GM23338 (cell line): ENCODE results near the gene ASB2. TPM values are rescaled to one million over a fixed set of nuclear protein-coding genes. Genes with fewer than 3 reads are reported as not detected.

Experiments
- ATAC-seq: fragments of 200-7000 bp; cut with Tn5 transposase; 3 replicates; pipeline ENCODE4 v1.9.1; 2020
- DNase-seq: peaks from one replicate; pipeline ENCODE4 v3.0.0-alpha.2; 2015; ENCODE audit warnings: low spot score
- H2AFZ ChIP-seq: fragments of 200-600 bp; sonication (generic); 2 replicates; pipeline ENCODE4 v1.8.0; 2016; ENCODE audit warnings: antibody characterized with exemption, mild to moderate bottlenecking, moderate library complexity
- H3F3A ChIP-seq: fragments of 200-600 bp; sonication (generic); replicated peaks from 2 replicates; pipeline ENCODE4 v1.8.0; 2017; ENCODE audit warnings: antibody characterized with exemption, mixed run types, low read depth
- H3K27ac ChIP-seq: fragments of 200-600 bp; sonication (generic); 2 replicates; pipeline ENCODE4 v1.6.1; 2016; ENCODE audit warnings: low read depth
- H3K27me3 ChIP-seq: fragments of 200-600 bp; sonication (generic); 2 replicates; pipeline ENCODE4 v1.8.0; 2016; ENCODE audit warnings: mild to moderate bottlenecking, mixed run types, moderate library complexity; ENCODE audit not compliant: insufficient read depth
- H3K36me3 ChIP-seq: fragments of 200-600 bp; sonication (generic); 2 replicates; pipeline ENCODE4 v1.8.0; 2016; ENCODE audit warnings: mild to moderate bottlenecking; ENCODE audit not compliant: insufficient read depth
- H3K4me1 ChIP-seq: fragments of 200-600 bp; sonication (generic); 2 replicates; pipeline ENCODE4 v1.8.0; 2016; ENCODE audit warnings: mild to moderate bottlenecking, moderate library complexity; ENCODE audit not compliant: insufficient read depth
- H3K4me2 ChIP-seq: fragments of 200-600 bp; sonication (generic); 2 replicates; pipeline ENCODE4 v1.7.1; 2017; ENCODE audit warnings: mixed run types
- H3K4me3 ChIP-seq: fragments of 200-600 bp; sonication (generic); 2 replicates; pipeline ENCODE4 v1.6.1; 2016; ENCODE audit warnings: mixed run types
- H3K79me2 ChIP-seq: fragments of 200-600 bp; sonication (generic); replicated peaks from 2 replicates; pipeline ENCODE4 v1.8.0; 2017; ENCODE audit warnings: mild to moderate bottlenecking; ENCODE audit not compliant: insufficient read depth
- H3K9me2 ChIP-seq: fragments of 200-600 bp; sonication (generic); 2 replicates; pipeline ENCODE4 v1.8.0; 2017; ENCODE audit not compliant: insufficient read depth
- H4K20me1 ChIP-seq: fragments of 200-600 bp; sonication (generic); replicated peaks from 2 replicates; pipeline ENCODE4 v1.8.0; 2017; ENCODE audit warnings: mild to moderate bottlenecking; ENCODE audit not compliant: insufficient read depth
- H3K27ac Mint-ChIP-seq: 2 replicates; pipeline ENCODE4 v1.8.0; 2020; ENCODE audit warnings: inconsistent platforms, mild to moderate bottlenecking, moderate library complexity, mixed read lengths
- H3K27me3 Mint-ChIP-seq: 3 replicates; pipeline ENCODE4 v1.8.0; 2022; ENCODE audit warnings: low read depth, mild to moderate bottlenecking, moderate library complexity, mixed read lengths, inconsistent platforms; ENCODE audit not compliant: insufficient read depth, poor library complexity
- H3K36me3 Mint-ChIP-seq: 3 replicates; pipeline ENCODE4 v1.8.0; 2021; ENCODE audit warnings: low read depth, mild to moderate bottlenecking, inconsistent platforms, moderate library complexity, mixed read lengths
- H3K4me1 Mint-ChIP-seq: 3 replicates; pipeline ENCODE4 v1.8.0; 2020; ENCODE audit warnings: mild to moderate bottlenecking, inconsistent platforms, mixed read lengths
- H3K4me3 Mint-ChIP-seq: 3 replicates; pipeline ENCODE4 v1.8.0; 2021; ENCODE audit warnings: moderate library complexity, mild to moderate bottlenecking, inconsistent platforms, mixed read lengths
- H3K9me3 Mint-ChIP-seq: 3 replicates; pipeline ENCODE4 v1.8.0; 2020; ENCODE audit warnings: moderate library complexity, mild to moderate bottlenecking, inconsistent platforms, mixed read lengths
- CREB1 ChIP-seq: fragments of 250-450 bp; sonication (Bioruptor Pico); IDR thresholded peaks from 2 replicates; pipeline ENCODE4 v1.5.0; 2020; ENCODE audit warnings: low read depth, mild to moderate bottlenecking, moderate library complexity
- EZH2 ChIP-seq: fragments of 200-600 bp; sonication (generic); IDR thresholded peaks from one replicate; pipeline ENCODE4 v1.8.0; 2017; ENCODE audit warnings: antibody characterized with exemption, mild to moderate bottlenecking, low read depth; ENCODE audit not compliant: unreplicated experiment
- EZH2phosphoT487 ChIP-seq: fragments of 200-600 bp; sonication (generic); IDR thresholded peaks from one replicate; pipeline ENCODE4 v1.8.1; 2018; ENCODE audit warnings: antibody characterized with exemption; ENCODE audit not compliant: unreplicated experiment
- JUNB ChIP-seq: IDR thresholded peaks from one replicate; pipeline ENCODE4 v1.6.1; 2016; ENCODE audit warnings: antibody characterized with exemption; ENCODE audit not compliant: unreplicated experiment
- NANOG ChIP-seq: IDR thresholded peaks from 2 replicates; pipeline ENCODE4 v1.6.1; 2016; ENCODE audit warnings: antibody characterized with exemption, borderline replicate concordance
- POLR2AphosphoS5 ChIP-seq: IDR thresholded peaks from 2 replicates; pipeline ENCODE4 v1.6.1; 2016; ENCODE audit warnings: antibody characterized with exemption, low read depth
- STAT1 ChIP-seq: IDR thresholded peaks from one replicate; pipeline ENCODE4 v1.6.1; 2016; ENCODE audit warnings: antibody characterized with exemption; ENCODE audit not compliant: unreplicated experiment
- ZNF114 ChIP-seq: fragments of 250-450 bp; sonication (Bioruptor Pico); IDR thresholded peaks from 2 replicates; pipeline ENCODE4 v1.5.0; 2020; ENCODE audit warnings: mild to moderate bottlenecking, moderate library complexity
- ZNF331 ChIP-seq: fragments of 250-450 bp; sonication (Bioruptor Pico); IDR thresholded peaks from 2 replicates; pipeline ENCODE4 v1.5.0; 2020; ENCODE audit warnings: low read depth, mild to moderate bottlenecking, moderate library complexity
- polyA plus RNA-seq: library from polyadenylated mRNA; unstranded; fragments of >200 nt; fragmentation: Nextera tagmentation; extraction: Ambion mirVana; gene quantifications from 2 replicates; pipeline ENCODE4 v1.2.1, GENCODE V29; 2016
- total RNA-seq: library from RNA; depleted of rRNA; stranded (reverse); fragments of >200 nt; shearing (Covaris generic); gene quantifications from 2 replicates; pipeline ENCODE4 v1.2.3, GENCODE V29; 2014
- TF ChIP-seq, protein P1 (sequence below): IDR thresholded peaks from 2 replicates; pipeline ENCODE4 v1.6.1; 2016; ENCODE audit warnings: antibody characterized with exemption
- TF ChIP-seq, protein P2 (sequence below), 2 experiments: fragments of 200-600 bp in 1 of 2; sonication (generic) in 1 of 2; conservative IDR thresholded peaks; 2 replicates each; pipeline versions ENCODE4 v1.5.1 to v1.6.1; 2016 to 2017; ENCODE audit warnings: antibody characterized with exemption in 2 of 2, low read depth in 2 of 2, mild to moderate bottlenecking in 2 of 2, moderate library complexity in 1 of 2

ASB2 gene
- total and polyA plus RNA-seq, 2 experiments from 2014 or later, result 1.2 to 1.7 TPM

GRCh38 chr14:93964281-93964680 lies 12.1 kb downstream of the ASB2 start (continued):
- TF ChIP-seq, protein P1, sequence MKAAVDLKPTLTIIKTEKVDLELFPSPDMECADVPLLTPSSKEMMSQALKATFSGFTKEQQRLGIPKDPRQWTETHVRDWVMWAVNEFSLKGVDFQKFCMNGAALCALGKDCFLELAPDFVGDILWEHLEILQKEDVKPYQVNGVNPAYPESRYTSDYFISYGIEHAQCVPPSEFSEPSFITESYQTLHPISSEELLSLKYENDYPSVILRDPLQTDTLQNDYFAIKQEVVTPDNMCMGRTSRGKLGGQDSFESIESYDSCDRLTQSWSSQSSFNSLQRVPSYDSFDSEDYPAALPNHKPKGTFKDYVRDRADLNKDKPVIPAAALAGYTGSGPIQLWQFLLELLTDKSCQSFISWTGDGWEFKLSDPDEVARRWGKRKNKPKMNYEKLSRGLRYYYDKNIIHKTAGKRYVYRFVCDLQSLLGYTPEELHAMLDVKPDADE, result no peak
- TF ChIP-seq, protein P2, sequence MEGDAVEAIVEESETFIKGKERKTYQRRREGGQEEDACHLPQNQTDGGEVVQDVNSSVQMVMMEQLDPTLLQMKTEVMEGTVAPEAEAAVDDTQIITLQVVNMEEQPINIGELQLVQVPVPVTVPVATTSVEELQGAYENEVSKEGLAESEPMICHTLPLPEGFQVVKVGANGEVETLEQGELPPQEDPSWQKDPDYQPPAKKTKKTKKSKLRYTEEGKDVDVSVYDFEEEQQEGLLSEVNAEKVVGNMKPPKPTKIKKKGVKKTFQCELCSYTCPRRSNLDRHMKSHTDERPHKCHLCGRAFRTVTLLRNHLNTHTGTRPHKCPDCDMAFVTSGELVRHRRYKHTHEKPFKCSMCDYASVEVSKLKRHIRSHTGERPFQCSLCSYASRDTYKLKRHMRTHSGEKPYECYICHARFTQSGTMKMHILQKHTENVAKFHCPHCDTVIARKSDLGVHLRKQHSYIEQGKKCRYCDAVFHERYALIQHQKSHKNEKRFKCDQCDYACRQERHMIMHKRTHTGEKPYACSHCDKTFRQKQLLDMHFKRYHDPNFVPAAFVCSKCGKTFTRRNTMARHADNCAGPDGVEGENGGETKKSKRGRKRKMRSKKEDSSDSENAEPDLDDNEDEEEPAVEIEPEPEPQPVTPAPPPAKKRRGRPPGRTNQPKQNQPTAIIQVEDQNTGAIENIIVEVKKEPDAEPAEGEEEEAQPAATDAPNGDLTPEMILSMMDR (conservative IDR thresholded peaks at IDR 0.05; ENCODE audit: low read depth in 2 of 2), result no peak
- TF ChIP-seq ZNF331 (CRISPR knock-in tag) (no peak), POLR2AphosphoS5 (no peak), STAT1 (no peak), EZH2 (no peak), CREB1 (CRISPR knock-in tag) (no peak)

GRCh38 chr14:93963692-93964091 lies 12.7 kb downstream of the ASB2 start:
- H3K27ac Mint-ChIP-seq, result no peak overlapping the region; the same call in 1 of the 2 replicates
- no peak overlapping the region for H3K4me3 ChIP-seq
- no peak overlapping the region for H3K4me2 ChIP-seq
- H2AFZ ChIP-seq, result no peak overlapping the region
- H3K79me2 ChIP-seq, result no peaks in the 10 kb centered on the region
- H3K4me1 Mint-ChIP-seq, result peaks cover 14% of the 10 kb centered on the region
- H3K27ac ChIP-seq, result no peak overlapping the region
- no peaks in the 10 kb centered on the region for H4K20me1 ChIP-seq
- H3K9me3 Mint-ChIP-seq, result no peaks in the 10 kb centered on the region
- H3K27me3 ChIP-seq, result no peaks in the 10 kb centered on the region
- no peaks in the 10 kb centered on the region for H3K27me3 Mint-ChIP-seq
- no peak for DNase-seq
- no peaks in the 10 kb centered on the region for H3K36me3 ChIP-seq
- TF ChIP-seq, protein P1, result no peak
- TF ChIP-seq ZNF331 (CRISPR knock-in tag), result no peak
- TF ChIP-seq EZH2phosphoT487, result no peak
- TF ChIP-seq, protein P2 (conservative IDR thresholded peaks at IDR 0.05; ENCODE audit: low read depth in 2 of 2), result no peak
- TF ChIP-seq EZH2, result no peak
- TF ChIP-seq ZNF114 (CRISPR knock-in tag), result no peak
- no peak for TF ChIP-seq NANOG
- TF ChIP-seq CREB1 (CRISPR knock-in tag), result no peak
- no peak for TF ChIP-seq JUNB
- no peak for TF ChIP-seq STAT1
- H3K36me3 Mint-ChIP-seq, result no peaks in the 10 kb centered on the region
- H3K9me2 ChIP-seq, result 0 out of 2 replicates have a peak, but pooled peaks cover 5% of the 10 kb centered on the region
- no peaks in the 10 kb centered on the region for H3K4me1 ChIP-seq
- H3K4me3 Mint-ChIP-seq, result no peak overlapping the region
- no peak for ATAC-seq
- no peaks in the 10 kb centered on the region for H3F3A ChIP-seq
